Vagina (tissue), 2 donors: ENCODE data around the gene FRRS1. TPM values are rescaled to one million over a fixed set of nuclear protein-coding genes. Genes with fewer than 3 reads are reported as not detected.

Experiments
- DNase-seq, 2 donors: peaks; one replicate each; pipeline ENCODE4 v3.0.0-alpha.2; 2017; ENCODE audit errors: extremely low spot score in 2 of 2
- H3K27ac ChIP-seq: fragments of 200-600 bp; sonication (generic); one replicate; pipeline ENCODE4 v1.5.1; 2019
- H3K27me3 ChIP-seq: fragments of 200-600 bp; sonication (generic); one replicate; pipeline ENCODE4 v1.5.1; 2019
- H3K36me3 ChIP-seq, 2 donors: fragments of 200-600 bp; sonication (generic); one replicate each; pipeline ENCODE4 v1.5.1; 2017 to 2019
- H3K4me1 ChIP-seq: fragments of 200-600 bp; sonication (generic); one replicate; pipeline ENCODE4 v1.5.1; 2019
- H3K4me3 ChIP-seq, 2 donors: fragments of 200-600 bp; sonication (generic); 1 replicate in 1 of 2; 2 replicates in 1 of 2; pipeline ENCODE4 v1.5.1; 2016 to 2019
- H3K9me3 ChIP-seq: fragments of 200-600 bp; sonication (generic); one replicate; pipeline ENCODE4 v1.5.1; 2019
- POLR2A ChIP-seq, 2 donors: fragments of 450-650 bp; IDR thresholded peaks; one replicate each; pipeline ENCODE4 v1.6.1; 2017; ENCODE audit warnings: antibody characterized with exemption in 2 of 2, mild to moderate bottlenecking in 2 of 2, moderate library complexity in 2 of 2
- POLR2AphosphoS5 ChIP-seq, 2 donors: sonication (generic); formaldehyde crosslinking; IDR thresholded peaks; one replicate each; pipeline ENCODE4 v1.9.0; 2017; ENCODE audit warnings: antibody characterized with exemption in 2 of 2, mild to moderate bottlenecking in 2 of 2, low read depth in 1 of 2; ENCODE audit not compliant: insufficient read depth in 1 of 2
- intact Hi-C: fragments of 100-400 bp; cut with DNase I; formaldehyde crosslinking; loops from one replicate; pipeline ENCODE4 v1.15.1; 2023
- total RNA-seq: library from RNA; depleted of rRNA; stranded (reverse); fragments of >200 nt; gene quantifications from one replicate; pipeline ENCODE4 v1.2.3, GENCODE V29; 2016
- TF ChIP-seq, protein P1 (sequence below), 3 experiments: fragments of 450-650 bp in 2 of 3; fragments of 200-600 bp in 1 of 3; sonication (generic) in 1 of 3; IDR thresholded peaks; one replicate each; pipeline ENCODE4 v1.5.1; 2017 to 2019; ENCODE audit warnings: antibody characterized with exemption in 3 of 3, mild to moderate bottlenecking in 2 of 3, moderate library complexity in 2 of 3

The FRRS1 gene, protein sequence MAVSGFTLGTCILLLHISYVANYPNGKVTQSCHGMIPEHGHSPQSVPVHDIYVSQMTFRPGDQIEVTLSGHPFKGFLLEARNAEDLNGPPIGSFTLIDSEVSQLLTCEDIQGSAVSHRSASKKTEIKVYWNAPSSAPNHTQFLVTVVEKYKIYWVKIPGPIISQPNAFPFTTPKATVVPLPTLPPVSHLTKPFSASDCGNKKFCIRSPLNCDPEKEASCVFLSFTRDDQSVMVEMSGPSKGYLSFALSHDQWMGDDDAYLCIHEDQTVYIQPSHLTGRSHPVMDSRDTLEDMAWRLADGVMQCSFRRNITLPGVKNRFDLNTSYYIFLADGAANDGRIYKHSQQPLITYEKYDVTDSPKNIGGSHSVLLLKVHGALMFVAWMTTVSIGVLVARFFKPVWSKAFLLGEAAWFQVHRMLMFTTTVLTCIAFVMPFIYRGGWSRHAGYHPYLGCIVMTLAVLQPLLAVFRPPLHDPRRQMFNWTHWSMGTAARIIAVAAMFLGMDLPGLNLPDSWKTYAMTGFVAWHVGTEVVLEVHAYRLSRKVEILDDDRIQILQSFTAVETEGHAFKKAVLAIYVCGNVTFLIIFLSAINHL
- total RNA-seq: 22.1 TPM

DNA sequence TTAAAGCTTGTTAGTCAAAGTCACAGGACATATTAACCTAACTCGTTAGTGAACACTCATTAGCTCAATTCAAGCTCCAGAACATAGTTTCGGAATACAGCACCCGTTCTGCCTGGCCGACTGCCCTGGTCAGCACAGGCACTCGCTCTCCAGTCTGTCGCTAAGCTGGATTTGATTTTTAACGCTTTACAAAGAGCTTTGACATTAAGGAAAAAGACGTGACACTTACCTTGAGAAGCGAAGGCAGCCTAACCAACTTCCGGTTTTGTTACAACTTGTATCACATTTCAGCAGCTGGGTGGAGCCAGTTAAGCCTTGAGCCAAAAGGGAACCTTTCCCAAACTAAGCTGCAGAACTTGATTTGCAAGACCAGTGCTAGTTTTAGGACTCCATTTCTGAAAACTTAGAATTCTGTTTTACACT is at the start of gene FRRS1:
Gene FRRS1, minus strand, starts transcription at position 258 of the 423 bp plus-strand sequence. CDS start 17,867 bp downstream, outside the sequence.
- TF ChIP-seq POLR2A (IDR thresholded peaks at IDR 0.05) (peak in 1 of 2 donors; percentile 23), POLR2AphosphoS5 (IDR thresholded peaks at IDR 0.05; ENCODE audit: insufficient read depth in 1 of 2, low read depth in 1 of 2) (peak in 1 of 2 donors; percentile 48)
- TF ChIP-seq, protein P1, sequence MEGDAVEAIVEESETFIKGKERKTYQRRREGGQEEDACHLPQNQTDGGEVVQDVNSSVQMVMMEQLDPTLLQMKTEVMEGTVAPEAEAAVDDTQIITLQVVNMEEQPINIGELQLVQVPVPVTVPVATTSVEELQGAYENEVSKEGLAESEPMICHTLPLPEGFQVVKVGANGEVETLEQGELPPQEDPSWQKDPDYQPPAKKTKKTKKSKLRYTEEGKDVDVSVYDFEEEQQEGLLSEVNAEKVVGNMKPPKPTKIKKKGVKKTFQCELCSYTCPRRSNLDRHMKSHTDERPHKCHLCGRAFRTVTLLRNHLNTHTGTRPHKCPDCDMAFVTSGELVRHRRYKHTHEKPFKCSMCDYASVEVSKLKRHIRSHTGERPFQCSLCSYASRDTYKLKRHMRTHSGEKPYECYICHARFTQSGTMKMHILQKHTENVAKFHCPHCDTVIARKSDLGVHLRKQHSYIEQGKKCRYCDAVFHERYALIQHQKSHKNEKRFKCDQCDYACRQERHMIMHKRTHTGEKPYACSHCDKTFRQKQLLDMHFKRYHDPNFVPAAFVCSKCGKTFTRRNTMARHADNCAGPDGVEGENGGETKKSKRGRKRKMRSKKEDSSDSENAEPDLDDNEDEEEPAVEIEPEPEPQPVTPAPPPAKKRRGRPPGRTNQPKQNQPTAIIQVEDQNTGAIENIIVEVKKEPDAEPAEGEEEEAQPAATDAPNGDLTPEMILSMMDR (IDR thresholded peaks at IDR 0.05): no peak
- no peaks in the 10 kb centered on the region for H3K9me3 ChIP-seq
- peak within 1 kb of the TSS; percentile 76 for H3K27ac ChIP-seq
- peak within 1 kb of the TSS; percentile 40 to 49 for H3K4me3 ChIP-seq
- intact Hi-C loops: no loop called here
- no peaks in the 10 kb centered on the region for H3K27me3 ChIP-seq
- peaks cover 34% of the 10 kb centered on the region for H3K4me1 ChIP-seq
- H3K36me3 ChIP-seq: no peaks in the 10 kb centered on the region
- DNase-seq: peak in 1 of 2 donors; percentile 91

DNA sequence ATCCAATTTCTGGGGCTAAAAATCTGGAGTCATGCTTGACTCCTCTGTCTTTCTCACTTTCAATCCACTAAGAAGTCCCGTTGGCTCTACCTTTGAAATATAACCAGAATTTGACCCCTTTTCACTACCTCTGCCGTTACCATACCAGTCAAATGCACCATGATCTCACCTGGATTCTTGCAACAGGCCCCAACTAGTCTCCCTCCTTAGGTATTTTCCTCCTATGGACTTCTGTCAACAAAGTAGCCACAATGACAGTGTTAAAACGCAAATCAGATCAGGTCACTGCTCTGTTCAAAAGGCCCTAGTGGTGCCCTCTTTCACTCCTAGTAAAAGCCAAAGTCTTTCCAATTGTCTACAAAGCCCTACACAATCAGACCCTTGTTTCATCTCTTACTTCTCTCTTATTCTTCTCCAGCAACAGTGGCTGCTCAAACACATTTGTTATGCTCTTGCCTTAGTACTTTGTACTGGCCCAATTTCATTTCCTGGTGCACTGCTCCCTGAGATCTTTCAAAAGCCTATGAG is 48.0 kb upstream of the FRRS1 start:
- H3K4me1 ChIP-seq: no peaks in the 10 kb centered on the region
- intact Hi-C loops: no loop called here
- no peaks in the 10 kb centered on the region for H3K9me3 ChIP-seq
- no peak for TF ChIP-seq POLR2AphosphoS5 (IDR thresholded peaks at IDR 0.05; ENCODE audit: insufficient read depth in 1 of 2, low read depth in 1 of 2)
- TF ChIP-seq, protein P1 (IDR thresholded peaks at IDR 0.05): no peak
- TF ChIP-seq POLR2A (IDR thresholded peaks at IDR 0.05): no peak
- H3K27me3 ChIP-seq: no peaks in the 10 kb centered on the region
- H3K4me3 ChIP-seq: no peak overlapping the region
- H3K27ac ChIP-seq: no peak overlapping the region
- DNase-seq: no peak
- no peaks in the 10 kb centered on the region for H3K36me3 ChIP-seq

DNA sequence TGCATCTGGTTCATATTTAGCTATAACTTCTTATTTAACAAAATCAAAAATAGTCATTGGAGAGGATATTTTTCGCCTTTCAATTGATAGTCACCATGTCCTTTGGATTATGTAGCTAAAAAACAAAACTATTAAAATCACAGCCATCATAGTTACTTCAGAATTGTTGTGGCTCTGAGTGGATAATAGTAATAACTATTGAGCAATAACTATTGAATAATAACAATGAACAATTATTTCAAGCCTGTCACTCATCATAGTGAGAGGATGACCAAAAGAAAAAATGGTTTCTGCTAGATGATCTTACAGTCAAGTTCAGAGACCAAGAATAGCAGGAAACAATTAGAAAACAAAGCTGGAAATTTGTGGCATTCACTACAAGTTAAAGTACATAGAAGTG is 45.3 kb upstream of the FRRS1 start:
- no peaks in the 10 kb centered on the region for H3K27me3 ChIP-seq
- DNase-seq: no peak
- intact Hi-C loops: no loop called here
- H3K9me3 ChIP-seq: no peaks in the 10 kb centered on the region
- no peak overlapping the region for H3K27ac ChIP-seq
- H3K36me3 ChIP-seq: no peaks in the 10 kb centered on the region
- TF ChIP-seq, protein P1 (IDR thresholded peaks at IDR 0.05): no peak
- TF ChIP-seq POLR2A (IDR thresholded peaks at IDR 0.05): no peak
- TF ChIP-seq POLR2AphosphoS5 (IDR thresholded peaks at IDR 0.05; ENCODE audit: insufficient read depth in 1 of 2, low read depth in 1 of 2): no peak
- H3K4me3 ChIP-seq: no peak overlapping the region
- peaks cover 4% of the 10 kb centered on the region for H3K4me1 ChIP-seq

GRCh38 chr1:99811075-99811474 is 44.6 kb upstream of the FRRS1 start:
- Histone ChIP-seq H3K4me1 (peaks cover 4% of the 10 kb centered on the region), H3K4me3 (no peak overlapping the region), H3K9me3 (no peaks in the 10 kb centered on the region), H3K27me3 (no peaks in the 10 kb centered on the region), H3K27ac (no peak overlapping the region), H3K36me3 (no peaks in the 10 kb centered on the region)
- intact Hi-C loops: no loop called here
- no peak for DNase-seq
- TF ChIP-seq, protein P1 (IDR thresholded peaks at IDR 0.05): no peak
- TF ChIP-seq POLR2AphosphoS5 (IDR thresholded peaks at IDR 0.05; ENCODE audit: insufficient read depth in 1 of 2, low read depth in 1 of 2): no peak
- no peak for TF ChIP-seq POLR2A (IDR thresholded peaks at IDR 0.05)
